K562 (cell line): Measurements from ENCODE around the gene SLC7A11. TPM values are rescaled to one million over a fixed set of nuclear protein-coding genes. Genes with fewer than 3 reads are reported as not detected.

Source experiments
- ARID1B ChIP-seq: fragments of 450-650 bp; IDR thresholded peaks from 2 replicates; pipeline ENCODE4 v1.6.1; 2016; ENCODE audit warnings: antibody characterized with exemption, mild to moderate bottlenecking, inconsistent platforms
- ATF1 ChIP-seq, 2 experiments: fragments of 450-650 bp in 1 of 2; IDR thresholded peaks; 2 replicates each; pipeline ENCODE4 v1.6.1; 2016; ENCODE audit warnings: missing compliant biosample characterization in 1 of 2, missing genetic modification characterization in 1 of 2
- CBFA2T3 ChIP-seq: fragments of 450-650 bp; IDR thresholded peaks from 2 replicates; pipeline ENCODE4 v1.6.1; 2017
- HNRNPL ChIP-seq: fragments of 200-400 bp; formaldehyde crosslinking; IDR thresholded peaks from 2 replicates; pipeline ENCODE4 v1.6.1; 2017; ENCODE audit warnings: low read depth, mild to moderate bottlenecking, low read length
- MAFG ChIP-seq: fragments of 450-650 bp; conservative IDR thresholded peaks from 2 replicates; pipeline ENCODE4 v1.6.1; 2016; ENCODE audit warnings: missing genetic modification characterization, missing compliant biosample characterization
- MBD2 ChIP-seq: sonication (generic); IDR thresholded peaks from 2 replicates; pipeline ENCODE4 v1.6.1; 2016; ENCODE audit warnings: low read depth, borderline replicate concordance
- RCOR1 ChIP-seq, 2 experiments: IDR thresholded peaks; 2 replicates each; pipeline ENCODE4 v1.6.1; 2012; ENCODE audit warnings: low read depth in 2 of 2, low read length in 2 of 2, borderline replicate concordance in 1 of 2, improper control_type of control experiment in 1 of 2
- SIN3A ChIP-seq, 2 experiments: fragments of 150-350 bp in 1 of 2; IDR thresholded peaks; 2 replicates each; pipeline ENCODE4 v1.6.1; 2011 to 2016; ENCODE audit warnings: borderline replicate concordance in 2 of 2, low read depth in 2 of 2, low read length in 2 of 2, mild to moderate bottlenecking in 2 of 2, moderate library complexity in 2 of 2; ENCODE audit not compliant: control insufficient read depth in 1 of 2
- ZNF354B ChIP-seq: fragments of 250-450 bp; sonication (Bioruptor Pico); IDR thresholded peaks from 2 replicates; pipeline ENCODE4 v1.4.0; 2020
- polyA plus RNA-seq, 8 experiments: library from polyadenylated mRNA; depleted of rRNA in 4 of 8; stranded (reverse) in 5 of 8; unstranded in 3 of 8; fragments of >200 nt; fragmentation: Nextera tagmentation in 2 of 8; fragmentation: Illumina TruSeq in 1 of 8; extraction: Ambion mirVana in 2 of 8; extraction: Trizol in 1 of 8; gene quantifications; 2 replicates each; pipeline versions ENCODE4 v1.2.1 to v1.2.3, GENCODE V29; 2011 to 2014; ENCODE audit warnings: inconsistent platforms in 1 of 8, missing spikeins in 1 of 8
- total RNA-seq, 7 experiments: library from RNA; depleted of rRNA in 6 of 7; stranded (reverse); fragments of >200 nt in 6 of 7; fragmentation: Illumina TruSeq in 2 of 7; extraction: Trizol in 2 of 7; gene quantifications; 2 replicates each; pipeline versions ENCODE4 v1.2.1 to v1.2.3, GENCODE V29; 2011 to 2021; ENCODE audit warnings: low replicate concordance in 1 of 7
- TF ChIP-seq, protein P1 (sequence below): sonication (generic); formaldehyde crosslinking; IDR thresholded peaks from 2 replicates; pipeline ENCODE4 v1.8.1; 2023; ENCODE audit warnings: mild to moderate bottlenecking, missing genetic modification reagents, moderate library complexity
- TF ChIP-seq, protein P2 (sequence below): fragments of 450-650 bp; formaldehyde crosslinking; IDR thresholded peaks from 2 replicates; pipeline ENCODE4 v1.4.0; 2022; ENCODE audit warnings: mild to moderate bottlenecking, moderate library complexity
- TF ChIP-seq, protein P3 (sequence below): sonication (generic); formaldehyde crosslinking; IDR thresholded peaks from 2 replicates; pipeline ENCODE4 v1.8.0; 2022; ENCODE audit warnings: missing genetic modification reagents, mild to moderate bottlenecking, moderate library complexity, borderline replicate concordance
- TF ChIP-seq, protein P4 (sequence below): fragments of 450-650 bp; IDR thresholded peaks from 2 replicates; pipeline ENCODE4 v1.6.1; 2016; ENCODE audit warnings: mild to moderate bottlenecking, moderate library complexity

Gene SLC7A11
- total and polyA plus RNA-seq, 9 of the 15 experiments (the other 6 are each of a cell fraction or from before 2014, with no cell fraction given): 4.5 to 26.1 (median 13.5) TPM

DNA sequence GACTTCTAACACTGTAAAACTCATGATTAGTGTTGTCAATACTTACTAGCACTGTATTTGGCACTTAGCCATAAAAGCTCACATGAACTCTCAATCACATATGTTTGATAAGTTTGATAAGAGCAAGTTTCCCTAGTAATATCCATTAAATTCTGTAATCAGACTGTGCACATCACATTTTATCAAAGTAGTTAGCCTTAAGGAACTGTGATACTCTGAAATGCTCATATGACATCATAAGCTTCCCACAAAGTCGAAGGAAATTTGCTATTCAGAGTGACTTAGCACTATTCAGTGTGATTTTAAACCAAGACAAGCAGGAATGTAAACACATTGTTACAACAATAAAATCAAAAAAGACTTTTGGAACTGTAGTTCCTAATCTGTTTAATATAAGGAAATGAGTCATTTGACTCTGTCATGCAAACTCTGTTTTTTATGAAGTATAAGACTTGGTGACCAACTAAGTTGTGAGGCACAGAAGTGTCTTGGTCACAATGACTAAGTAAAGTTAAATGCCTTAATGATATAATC, 6.7 kb downstream of the SLC7A11 start (continued):
- TF ChIP-seq, protein P1, sequence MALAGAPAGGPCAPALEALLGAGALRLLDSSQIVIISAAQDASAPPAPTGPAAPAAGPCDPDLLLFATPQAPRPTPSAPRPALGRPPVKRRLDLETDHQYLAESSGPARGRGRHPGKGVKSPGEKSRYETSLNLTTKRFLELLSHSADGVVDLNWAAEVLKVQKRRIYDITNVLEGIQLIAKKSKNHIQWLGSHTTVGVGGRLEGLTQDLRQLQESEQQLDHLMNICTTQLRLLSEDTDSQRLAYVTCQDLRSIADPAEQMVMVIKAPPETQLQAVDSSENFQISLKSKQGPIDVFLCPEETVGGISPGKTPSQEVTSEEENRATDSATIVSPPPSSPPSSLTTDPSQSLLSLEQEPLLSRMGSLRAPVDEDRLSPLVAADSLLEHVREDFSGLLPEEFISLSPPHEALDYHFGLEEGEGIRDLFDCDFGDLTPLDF (CRISPR knock-in tag): no peak
- TF ChIP-seq, protein P2, sequence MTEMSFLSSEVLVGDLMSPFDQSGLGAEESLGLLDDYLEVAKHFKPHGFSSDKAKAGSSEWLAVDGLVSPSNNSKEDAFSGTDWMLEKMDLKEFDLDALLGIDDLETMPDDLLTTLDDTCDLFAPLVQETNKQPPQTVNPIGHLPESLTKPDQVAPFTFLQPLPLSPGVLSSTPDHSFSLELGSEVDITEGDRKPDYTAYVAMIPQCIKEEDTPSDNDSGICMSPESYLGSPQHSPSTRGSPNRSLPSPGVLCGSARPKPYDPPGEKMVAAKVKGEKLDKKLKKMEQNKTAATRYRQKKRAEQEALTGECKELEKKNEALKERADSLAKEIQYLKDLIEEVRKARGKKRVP (CRISPR knock-in tag): no peak; the same call in 1 of the 2 replicates
- TF ChIP-seq, protein P3, sequence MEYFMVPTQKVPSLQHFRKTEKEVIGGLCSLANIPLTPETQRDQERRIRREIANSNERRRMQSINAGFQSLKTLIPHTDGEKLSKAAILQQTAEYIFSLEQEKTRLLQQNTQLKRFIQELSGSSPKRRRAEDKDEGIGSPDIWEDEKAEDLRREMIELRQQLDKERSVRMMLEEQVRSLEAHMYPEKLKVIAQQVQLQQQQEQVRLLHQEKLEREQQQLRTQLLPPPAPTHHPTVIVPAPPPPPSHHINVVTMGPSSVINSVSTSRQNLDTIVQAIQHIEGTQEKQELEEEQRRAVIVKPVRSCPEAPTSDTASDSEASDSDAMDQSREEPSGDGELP (CRISPR knock-in tag): no peak
- TF ChIP-seq ZNF354B (CRISPR knock-in tag) (no peak), ATF1 (CRISPR knock-in tag; IDR thresholded peaks at IDR 0.05) (no peak), ATF1 (tag; IDR thresholded peaks at IDR 0.05) (peak; percentile 89), ARID1B (peak; percentile 75), CBFA2T3 (peak; percentile 55), SIN3A (IDR thresholded peaks at IDR 0.05; ENCODE audit: borderline replicate concordance in 2 of 2, control insufficient read depth in 1 of 2, low read depth in 2 of 2, low read length in 2 of 2) (no peak), HNRNPL (no peak), MAFG (tag) (peak; percentile 97), MBD2 (no peak), RCOR1 (IDR thresholded peaks at IDR 0.05; ENCODE audit: borderline replicate concordance in 1 of 2, low read depth in 2 of 2, low read length in 2 of 2) (peak; percentile 48 to 93; a peak in 2 of 4 replicates)
- TF ChIP-seq, protein P4, sequence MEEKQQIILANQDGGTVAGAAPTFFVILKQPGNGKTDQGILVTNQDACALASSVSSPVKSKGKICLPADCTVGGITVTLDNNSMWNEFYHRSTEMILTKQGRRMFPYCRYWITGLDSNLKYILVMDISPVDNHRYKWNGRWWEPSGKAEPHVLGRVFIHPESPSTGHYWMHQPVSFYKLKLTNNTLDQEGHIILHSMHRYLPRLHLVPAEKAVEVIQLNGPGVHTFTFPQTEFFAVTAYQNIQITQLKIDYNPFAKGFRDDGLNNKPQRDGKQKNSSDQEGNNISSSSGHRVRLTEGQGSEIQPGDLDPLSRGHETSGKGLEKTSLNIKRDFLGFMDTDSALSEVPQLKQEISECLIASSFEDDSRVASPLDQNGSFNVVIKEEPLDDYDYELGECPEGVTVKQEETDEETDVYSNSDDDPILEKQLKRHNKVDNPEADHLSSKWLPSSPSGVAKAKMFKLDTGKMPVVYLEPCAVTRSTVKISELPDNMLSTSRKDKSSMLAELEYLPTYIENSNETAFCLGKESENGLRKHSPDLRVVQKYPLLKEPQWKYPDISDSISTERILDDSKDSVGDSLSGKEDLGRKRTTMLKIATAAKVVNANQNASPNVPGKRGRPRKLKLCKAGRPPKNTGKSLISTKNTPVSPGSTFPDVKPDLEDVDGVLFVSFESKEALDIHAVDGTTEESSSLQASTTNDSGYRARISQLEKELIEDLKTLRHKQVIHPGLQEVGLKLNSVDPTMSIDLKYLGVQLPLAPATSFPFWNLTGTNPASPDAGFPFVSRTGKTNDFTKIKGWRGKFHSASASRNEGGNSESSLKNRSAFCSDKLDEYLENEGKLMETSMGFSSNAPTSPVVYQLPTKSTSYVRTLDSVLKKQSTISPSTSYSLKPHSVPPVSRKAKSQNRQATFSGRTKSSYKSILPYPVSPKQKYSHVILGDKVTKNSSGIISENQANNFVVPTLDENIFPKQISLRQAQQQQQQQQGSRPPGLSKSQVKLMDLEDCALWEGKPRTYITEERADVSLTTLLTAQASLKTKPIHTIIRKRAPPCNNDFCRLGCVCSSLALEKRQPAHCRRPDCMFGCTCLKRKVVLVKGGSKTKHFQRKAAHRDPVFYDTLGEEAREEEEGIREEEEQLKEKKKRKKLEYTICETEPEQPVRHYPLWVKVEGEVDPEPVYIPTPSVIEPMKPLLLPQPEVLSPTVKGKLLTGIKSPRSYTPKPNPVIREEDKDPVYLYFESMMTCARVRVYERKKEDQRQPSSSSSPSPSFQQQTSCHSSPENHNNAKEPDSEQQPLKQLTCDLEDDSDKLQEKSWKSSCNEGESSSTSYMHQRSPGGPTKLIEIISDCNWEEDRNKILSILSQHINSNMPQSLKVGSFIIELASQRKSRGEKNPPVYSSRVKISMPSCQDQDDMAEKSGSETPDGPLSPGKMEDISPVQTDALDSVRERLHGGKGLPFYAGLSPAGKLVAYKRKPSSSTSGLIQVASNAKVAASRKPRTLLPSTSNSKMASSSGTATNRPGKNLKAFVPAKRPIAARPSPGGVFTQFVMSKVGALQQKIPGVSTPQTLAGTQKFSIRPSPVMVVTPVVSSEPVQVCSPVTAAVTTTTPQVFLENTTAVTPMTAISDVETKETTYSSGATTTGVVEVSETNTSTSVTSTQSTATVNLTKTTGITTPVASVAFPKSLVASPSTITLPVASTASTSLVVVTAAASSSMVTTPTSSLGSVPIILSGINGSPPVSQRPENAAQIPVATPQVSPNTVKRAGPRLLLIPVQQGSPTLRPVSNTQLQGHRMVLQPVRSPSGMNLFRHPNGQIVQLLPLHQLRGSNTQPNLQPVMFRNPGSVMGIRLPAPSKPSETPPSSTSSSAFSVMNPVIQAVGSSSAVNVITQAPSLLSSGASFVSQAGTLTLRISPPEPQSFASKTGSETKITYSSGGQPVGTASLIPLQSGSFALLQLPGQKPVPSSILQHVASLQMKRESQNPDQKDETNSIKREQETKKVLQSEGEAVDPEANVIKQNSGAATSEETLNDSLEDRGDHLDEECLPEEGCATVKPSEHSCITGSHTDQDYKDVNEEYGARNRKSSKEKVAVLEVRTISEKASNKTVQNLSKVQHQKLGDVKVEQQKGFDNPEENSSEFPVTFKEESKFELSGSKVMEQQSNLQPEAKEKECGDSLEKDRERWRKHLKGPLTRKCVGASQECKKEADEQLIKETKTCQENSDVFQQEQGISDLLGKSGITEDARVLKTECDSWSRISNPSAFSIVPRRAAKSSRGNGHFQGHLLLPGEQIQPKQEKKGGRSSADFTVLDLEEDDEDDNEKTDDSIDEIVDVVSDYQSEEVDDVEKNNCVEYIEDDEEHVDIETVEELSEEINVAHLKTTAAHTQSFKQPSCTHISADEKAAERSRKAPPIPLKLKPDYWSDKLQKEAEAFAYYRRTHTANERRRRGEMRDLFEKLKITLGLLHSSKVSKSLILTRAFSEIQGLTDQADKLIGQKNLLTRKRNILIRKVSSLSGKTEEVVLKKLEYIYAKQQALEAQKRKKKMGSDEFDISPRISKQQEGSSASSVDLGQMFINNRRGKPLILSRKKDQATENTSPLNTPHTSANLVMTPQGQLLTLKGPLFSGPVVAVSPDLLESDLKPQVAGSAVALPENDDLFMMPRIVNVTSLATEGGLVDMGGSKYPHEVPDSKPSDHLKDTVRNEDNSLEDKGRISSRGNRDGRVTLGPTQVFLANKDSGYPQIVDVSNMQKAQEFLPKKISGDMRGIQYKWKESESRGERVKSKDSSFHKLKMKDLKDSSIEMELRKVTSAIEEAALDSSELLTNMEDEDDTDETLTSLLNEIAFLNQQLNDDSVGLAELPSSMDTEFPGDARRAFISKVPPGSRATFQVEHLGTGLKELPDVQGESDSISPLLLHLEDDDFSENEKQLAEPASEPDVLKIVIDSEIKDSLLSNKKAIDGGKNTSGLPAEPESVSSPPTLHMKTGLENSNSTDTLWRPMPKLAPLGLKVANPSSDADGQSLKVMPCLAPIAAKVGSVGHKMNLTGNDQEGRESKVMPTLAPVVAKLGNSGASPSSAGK: 0 out of 2 replicates have a peak, but pooled peaks have one; percentile 6
